ENCODE measurements around the gene IL23R. TPM values are rescaled to one million over a fixed set of nuclear protein-coding genes. Genes with fewer than 3 reads are reported as not detected.

The IL23R gene
- polyA plus RNA-seq, 1 experiment: not detected

DNA sequence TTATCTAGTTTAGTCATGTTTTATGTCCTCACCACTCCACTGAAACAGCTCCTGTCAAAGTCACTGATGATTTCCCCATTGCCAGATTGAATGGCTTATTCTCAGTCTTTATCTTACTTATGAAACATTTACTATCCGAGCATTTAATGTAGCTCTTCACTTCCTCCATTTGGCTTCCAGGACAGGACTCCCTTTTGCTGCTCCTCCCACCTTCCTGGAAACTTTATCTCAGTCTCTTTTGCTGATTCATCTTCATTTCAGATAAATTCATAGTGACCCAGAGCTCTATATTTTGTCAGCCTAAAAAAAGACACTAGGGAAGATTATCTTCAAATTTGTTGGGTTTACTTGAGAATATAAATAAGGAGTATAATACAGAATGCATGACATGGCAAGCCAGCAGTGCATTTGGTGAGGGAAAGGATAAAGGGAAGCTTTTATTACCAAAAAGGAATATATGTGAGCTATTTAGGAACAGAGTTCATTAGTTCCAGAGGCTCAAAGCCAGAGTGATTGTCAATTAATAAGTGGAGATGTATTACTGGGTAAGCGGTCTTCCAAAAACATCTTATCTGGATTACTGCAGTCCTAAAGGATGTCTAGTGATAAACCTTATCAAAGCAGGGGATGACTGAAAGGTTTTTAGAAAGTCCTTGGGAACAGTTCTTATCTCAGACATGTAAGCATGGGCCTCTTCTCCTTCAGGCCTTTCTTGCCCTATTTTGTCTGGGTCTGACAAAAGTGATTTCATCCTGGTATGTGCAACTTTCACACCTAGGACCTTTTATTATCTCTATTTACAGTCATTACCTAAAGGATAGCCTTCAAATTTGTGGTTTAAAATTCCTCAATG lies 25.6 kb downstream of the IL23R start:
- CTCF ChIA-PET: interaction anchor here (1.9 kb wide), 1 partner anchor 21 kb away, joined by 6 read pairs; no protein-coding TSS in a partner anchor
- no peak for DNase-seq (ENCODE audit: low read depth)
- H3K4me3 ChIP-seq (ENCODE audit: low read depth, low read length): no peak overlapping the region
- TF ChIP-seq CTCF (IDR thresholded peaks at IDR 0.05; ENCODE audit: insufficient read depth, low read depth, low read length): no peak
- POLR2A ChIA-PET: no interaction called here
- H3K27me3 ChIP-seq (ENCODE audit: control insufficient read depth, insufficient read depth, low read length): no peaks in the 10 kb centered on the region
- H3K36me3 ChIP-seq (ENCODE audit: control insufficient read depth, insufficient read depth, low read length): no peaks in the 10 kb centered on the region

DNA sequence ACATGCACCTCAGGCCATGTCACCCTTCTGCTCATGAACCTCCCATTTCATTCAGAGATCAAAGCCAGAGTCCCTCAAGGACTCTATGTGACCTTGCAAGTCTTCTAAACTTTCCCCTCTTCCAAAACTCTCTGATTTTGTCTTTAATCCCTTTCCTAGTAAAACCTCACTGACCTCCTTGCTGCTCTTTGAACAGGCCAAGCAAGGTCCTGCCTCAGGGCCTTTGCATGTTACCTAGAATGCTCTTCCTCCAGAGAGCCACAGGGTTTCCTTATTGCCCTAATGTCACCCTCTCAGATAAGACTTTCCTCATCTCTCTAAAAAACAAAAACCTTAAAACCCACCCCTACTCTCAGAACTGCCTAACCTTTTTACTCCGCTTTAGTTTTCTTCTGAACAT lies 26.6 kb downstream of the IL23R start:
- Histone ChIP-seq H3K27me3 (ENCODE audit: control insufficient read depth, insufficient read depth, low read length) (no peaks in the 10 kb centered on the region), H3K4me3 (ENCODE audit: low read depth, low read length) (no peak overlapping the region), H3K36me3 (ENCODE audit: control insufficient read depth, insufficient read depth, low read length) (no peaks in the 10 kb centered on the region)
- CTCF ChIA-PET: no interaction called here
- TF ChIP-seq CTCF (IDR thresholded peaks at IDR 0.05; ENCODE audit: insufficient read depth, low read depth, low read length): no peak
- no peak for DNase-seq (ENCODE audit: low read depth)
- POLR2A ChIA-PET: no interaction called here

- ChIA-PET POLR2A (no interaction called here), CTCF (interaction anchor here (1.0 kb wide), 1 partner anchor 18 kb away, joined by 3 read pairs; no protein-coding TSS in a partner anchor)
- no peak overlapping the region for H3K4me3 ChIP-seq (ENCODE audit: low read depth, low read length)
- H3K27me3 ChIP-seq (ENCODE audit: control insufficient read depth, insufficient read depth, low read length): no peaks in the 10 kb centered on the region
- DNase-seq (ENCODE audit: low read depth): no peak
- no peak for TF ChIP-seq CTCF (IDR thresholded peaks at IDR 0.05; ENCODE audit: insufficient read depth, low read depth, low read length)
- H3K36me3 ChIP-seq (ENCODE audit: control insufficient read depth, insufficient read depth, low read length): no peaks in the 10 kb centered on the region
Observed at GRCh38 chr1:67193704-67194103, 27.4 kb downstream of the IL23R start.

GRCh38 chr1:67194209-67194863 lies 28.1 kb downstream of the IL23R start:
- Histone ChIP-seq H3K27me3 (ENCODE audit: control insufficient read depth, insufficient read depth, low read length) (no peaks in the 10 kb centered on the region), H3K4me3 (ENCODE audit: low read depth, low read length) (no peak overlapping the region), H3K36me3 (ENCODE audit: control insufficient read depth, insufficient read depth, low read length) (no peaks in the 10 kb centered on the region)
- POLR2A ChIA-PET: no interaction called here
- no peak for DNase-seq (ENCODE audit: low read depth)
- no peak for TF ChIP-seq CTCF (IDR thresholded peaks at IDR 0.05; ENCODE audit: insufficient read depth, low read depth, low read length)
- CTCF ChIA-PET: interaction anchor here (0.5 to 1.0 kb wide), 2 partner anchors 17 to 44 kb away, joined by 3 read pairs; no protein-coding TSS in a partner anchor

DNA sequence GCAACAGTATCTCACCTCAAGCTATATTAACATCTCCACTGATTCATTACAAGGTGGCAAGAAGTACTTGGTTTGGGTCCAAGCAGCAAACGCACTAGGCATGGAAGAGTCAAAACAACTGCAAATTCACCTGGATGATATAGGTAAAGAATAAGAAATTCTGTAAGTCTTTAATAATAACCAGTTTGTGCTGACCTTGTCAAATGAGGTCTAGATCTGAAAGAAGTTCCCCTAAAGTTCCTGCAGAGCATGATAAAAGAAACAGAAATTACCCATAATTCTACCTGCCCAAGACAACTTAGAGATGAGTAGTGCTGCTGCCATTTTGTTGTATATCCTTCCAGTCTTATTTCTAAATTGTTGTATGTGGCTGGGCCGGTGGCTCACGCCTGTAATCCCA lies 34.5 kb downstream of the IL23R start:
- DNase-seq (ENCODE audit: low read depth): no peak
- ChIA-PET POLR2A (no interaction called here), CTCF (no interaction called here)
- Histone ChIP-seq H3K36me3 (ENCODE audit: control insufficient read depth, insufficient read depth, low read length) (no peaks in the 10 kb centered on the region), H3K27me3 (ENCODE audit: control insufficient read depth, insufficient read depth, low read length) (0 out of 2 replicates have a peak, but pooled peaks cover 1% of the 10 kb centered on the region), H3K4me3 (ENCODE audit: low read depth, low read length) (no peak overlapping the region)
- TF ChIP-seq CTCF (IDR thresholded peaks at IDR 0.05; ENCODE audit: insufficient read depth, low read depth, low read length): no peak
